Adipose tissue (tissue), 3 donors: ENCODE results near the gene MTA3. TPM values are rescaled to one million over a fixed set of nuclear protein-coding genes. Genes with fewer than 3 reads are reported as not detected.
"Not testable (repeated sequence)": the region's sequence is repeated elsewhere in the genome, so short reads cannot be mapped to it uniquely, and the experiment has no call there.

Experiments
- H3K27ac ChIP-seq: one replicate; pipeline ENCODE4 v1.5.1; 2013; ENCODE audit warnings: low read depth, low read length
- WGBS, 3 donors: extraction: QIAGEN DNeasy Blood & Tissue Kit; methylation state at CpG; one replicate each; pipeline ENCODE4 v1.1.7; 2013; 5-methylcytosine and 5-hydroxymethylcytosine counted together
- polyA plus RNA-seq, 3 donors: library from polyadenylated mRNA; stranded (reverse); fragments of 200-250 nt; gene quantifications; one replicate each; pipeline ENCODE4 v1.2.3, GENCODE V29; 2013
- donor health status: healthy with polysubstance abuse.
- donor health status: Bipolar disorder and iron deficiency.
- donor health status: healthy.

The MTA3 gene
- 10 to 100 TPM; 17.2 to 28.3 (median 20.0) TPM for polyA plus RNA-seq

DNA sequence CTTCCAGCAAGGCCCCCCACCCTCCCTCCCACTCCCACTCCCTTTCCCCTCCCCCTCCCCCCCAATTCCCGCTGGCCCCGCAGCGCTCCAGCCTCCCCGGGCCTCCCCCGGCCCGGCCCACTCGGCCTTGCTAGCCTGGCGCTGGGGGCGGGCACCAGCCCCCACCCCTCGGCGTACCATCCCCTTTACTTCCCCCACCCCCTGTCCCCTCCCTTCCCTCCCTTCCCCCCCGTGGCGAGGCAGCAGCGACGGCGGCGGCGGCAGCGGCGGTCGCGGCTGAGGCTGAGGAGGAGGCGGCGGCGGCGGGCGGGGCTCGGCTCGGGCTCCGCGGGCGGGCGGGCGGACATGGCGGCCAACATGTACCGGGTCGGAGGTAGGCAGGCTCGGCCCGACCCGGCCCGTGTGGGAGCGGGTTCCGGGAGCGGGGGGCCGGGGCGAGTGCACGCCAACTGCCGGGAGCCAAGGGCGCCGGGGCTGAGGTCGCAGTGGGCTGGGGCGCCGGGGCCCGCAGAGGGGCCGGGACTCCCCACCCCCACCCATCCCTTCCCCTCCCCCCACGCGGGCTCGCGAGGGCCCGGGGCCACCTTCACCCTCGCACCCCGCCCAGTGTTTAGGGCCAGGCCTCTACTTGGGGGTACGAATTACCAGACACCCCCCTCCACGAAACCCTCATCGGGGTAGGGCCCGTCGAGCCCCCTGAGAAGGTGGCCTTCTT is at the start of gene MTA3:
Gene MTA3 (plus strand): TSS at position 232 of the 715 bp plus-strand sequence. CDS start 114 bp downstream, at position 346.
- H3K27ac ChIP-seq: no peak within 1 kb of the TSS
- WGBS, 3 donors: 1% methylated on average over 26 to 54 of the region's 67 CpGs

- 72 to 94% (median 91%) methylated on average over 8 of the region's 8 CpGs for WGBS, 3 donors
- no peak overlapping the region for H3K27ac ChIP-seq
Measured at GRCh38 chr2:42519624-42520023, 48.8 kb upstream of the MTA3 start.

DNA sequence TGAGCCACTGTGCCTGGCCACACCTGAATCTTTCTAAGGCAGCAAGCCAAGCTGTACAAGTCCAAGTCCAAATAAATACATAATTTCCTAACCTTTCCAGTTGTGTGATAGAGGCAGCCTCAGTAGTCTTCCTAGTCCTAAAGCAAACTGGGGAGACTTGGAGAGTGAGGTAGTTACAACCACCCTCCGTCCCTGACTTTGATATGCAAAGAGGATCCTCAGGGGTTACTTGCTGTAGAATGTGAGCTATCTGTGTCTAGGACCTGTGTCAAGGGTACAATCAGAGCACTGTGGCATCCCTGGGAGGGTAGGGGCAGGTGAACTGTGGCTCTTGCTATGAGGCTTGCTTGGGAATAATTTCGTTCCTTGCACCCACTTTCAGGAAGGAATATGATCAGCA is 46.4 kb upstream of the MTA3 start:
- WGBS, 3 donors: 42 to 76% (median 55%) methylated on average over 2 of the region's 2 CpGs
- H3K27ac ChIP-seq: no peak overlapping the region

DNA sequence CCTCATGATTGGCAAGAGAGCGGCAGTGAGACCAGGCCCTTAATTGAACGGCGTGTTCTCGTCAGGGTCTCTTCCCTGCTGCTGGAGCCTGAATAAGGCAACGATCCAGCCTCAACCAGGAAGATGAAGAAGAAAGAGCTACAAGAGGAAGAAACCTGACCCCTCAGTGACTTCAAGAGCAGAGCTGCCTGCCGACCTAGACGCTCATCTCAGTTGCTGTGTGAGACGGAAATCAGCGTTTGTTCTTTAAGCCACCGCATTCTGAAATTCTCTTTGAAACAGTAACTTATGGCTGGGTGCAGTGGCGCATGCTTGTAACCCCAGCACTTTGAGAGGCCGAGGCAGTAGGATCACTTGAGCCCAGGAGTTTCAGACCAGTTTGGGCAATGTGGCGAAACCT is 45.1 kb upstream of the MTA3 start:
- WGBS, 3 donors: 65 to 78% (median 71%) methylated on average over 13 of the region's 13 CpGs
- H3K27ac ChIP-seq: no peak overlapping the region

DNA sequence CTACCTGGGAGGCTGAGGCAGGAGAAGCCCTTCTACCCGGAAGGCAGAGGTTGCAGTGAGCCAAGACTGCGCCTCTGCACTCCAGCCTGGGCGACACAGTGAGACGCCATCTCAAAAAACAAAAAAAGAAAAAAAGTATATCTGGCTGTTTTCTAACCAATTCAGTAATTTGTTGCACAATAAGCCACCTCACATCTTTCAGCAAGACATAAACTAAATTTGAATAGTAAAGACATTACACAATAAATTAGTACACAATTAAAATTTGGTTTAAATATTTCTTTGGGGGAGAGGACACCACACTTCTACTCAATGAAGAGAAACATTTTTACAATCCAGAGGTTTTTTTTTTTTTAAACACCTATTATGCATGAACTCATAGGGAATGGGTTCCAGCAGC is 36.0 kb upstream of the MTA3 start:
- H3K27ac ChIP-seq: no peak overlapping the region
- WGBS, 3 donors: 92 to 93% (median 93%) methylated on average over 4 of the region's 4 CpGs

DNA sequence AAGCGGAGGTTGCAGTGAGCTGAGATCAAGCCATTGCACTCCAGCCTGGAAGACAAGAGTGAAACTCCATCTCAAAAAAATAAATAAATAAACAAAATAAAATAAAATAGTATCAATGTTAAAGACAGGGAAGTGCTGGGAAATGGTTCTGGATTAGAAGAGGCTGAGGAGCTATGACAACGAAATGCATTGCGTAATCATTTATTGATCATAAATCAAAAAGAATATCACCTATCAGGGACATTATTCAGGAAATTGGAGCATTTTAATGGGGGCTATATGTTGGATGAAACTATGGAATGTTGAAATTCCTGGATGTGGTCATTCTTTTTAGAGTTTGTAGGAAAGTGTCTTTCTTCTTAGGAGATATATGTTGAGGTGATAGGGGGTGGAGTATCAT is 30.9 kb upstream of the MTA3 start:
- H3K27ac ChIP-seq: no peak overlapping the region
- 89 to 93% (median 90%) methylated on average over 3 of the region's 3 CpGs for WGBS, 3 donors

GRCh38 chr2:42542871-42543270 is 25.6 kb upstream of the MTA3 start:
- WGBS, 3 donors: 83 to 86% (median 86%) methylated on average over 4 of the region's 4 CpGs

GRCh38 chr2:42545023-42545721 is 23.3 kb upstream of the MTA3 start:
- H3K27ac ChIP-seq: no peak overlapping the region
- 85 to 91% (median 90%) methylated on average over 8 of the region's 8 CpGs for WGBS, 3 donors

More at GRCh38 chr2:42542871-42543270, 25.6 kb upstream of the MTA3 start:
- no peak overlapping the region for H3K27ac ChIP-seq

GRCh38 chr2:42545841-42546390 is 22.5 kb upstream of the MTA3 start:
- H3K27ac ChIP-seq: no peak overlapping the region
- WGBS, 3 donors: 59 to 76% (median 73%) methylated on average over 9 of the region's 9 CpGs

DNA sequence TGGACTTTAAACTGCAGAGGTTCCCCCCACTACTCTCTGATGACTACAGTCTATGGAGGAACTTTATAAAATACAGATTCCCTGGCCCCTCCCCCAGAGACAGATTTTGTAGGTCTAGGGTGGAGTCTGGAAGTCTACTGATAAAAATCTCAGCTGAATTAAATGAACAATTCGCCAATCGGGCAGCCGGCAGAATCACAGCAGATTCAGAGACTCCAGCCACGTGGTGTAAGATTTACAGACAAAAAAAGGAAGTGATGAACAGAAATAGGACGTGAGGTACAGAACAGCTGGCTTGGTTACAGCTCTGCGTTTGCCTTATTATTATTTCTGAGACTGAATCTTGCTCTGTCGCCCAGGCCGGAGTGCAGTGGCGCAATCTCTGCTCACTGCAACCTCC is 21.4 kb upstream of the MTA3 start:
- H3K27ac ChIP-seq: no peak overlapping the region
- 37 to 68% (median 44%) methylated on average over 9 of the region's 9 CpGs for WGBS, 3 donors

DNA sequence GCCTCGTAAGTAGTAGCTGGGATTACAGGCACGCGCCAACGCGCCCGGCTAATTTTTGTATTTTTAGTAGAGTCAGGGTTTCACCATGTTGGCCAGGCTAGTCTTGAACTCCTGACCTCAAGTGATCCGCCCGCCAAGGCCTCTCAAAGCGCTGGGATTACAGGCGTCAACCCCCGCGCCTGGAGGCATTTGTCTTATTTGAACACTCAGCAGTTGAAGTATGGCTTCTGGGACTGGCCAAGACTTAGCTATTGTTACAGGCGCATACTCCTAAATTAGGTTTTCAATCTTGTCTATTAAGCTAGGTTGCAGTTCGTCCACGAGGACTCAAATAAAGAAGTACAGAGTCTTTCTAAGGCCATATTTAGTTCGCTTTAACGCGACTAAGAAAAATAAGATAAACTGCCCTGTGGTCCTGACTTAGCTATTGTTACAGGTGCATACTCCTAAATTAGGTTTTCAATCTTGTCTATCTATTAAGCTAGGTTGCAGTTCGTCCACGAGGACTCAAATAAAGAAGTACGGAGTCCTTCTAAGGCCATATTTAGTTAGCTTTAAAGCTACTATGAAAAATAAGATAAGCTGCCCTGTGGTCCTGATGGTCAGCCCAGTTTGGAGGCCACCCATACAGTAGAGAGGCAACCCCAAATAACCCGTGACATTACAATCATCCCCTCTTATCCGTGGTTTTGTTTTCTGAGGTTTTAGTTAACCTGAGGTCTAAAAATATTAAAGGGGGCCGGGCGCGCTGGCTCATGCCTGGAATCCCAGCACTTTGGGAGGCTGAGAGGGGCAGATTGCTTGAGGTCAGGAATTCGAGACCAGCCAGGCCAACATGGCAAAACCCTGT is 20.8 kb upstream of the MTA3 start:
- WGBS, 3 donors: 91 to 95% (median 94%) methylated on average over 27 of the region's 27 CpGs

DNA sequence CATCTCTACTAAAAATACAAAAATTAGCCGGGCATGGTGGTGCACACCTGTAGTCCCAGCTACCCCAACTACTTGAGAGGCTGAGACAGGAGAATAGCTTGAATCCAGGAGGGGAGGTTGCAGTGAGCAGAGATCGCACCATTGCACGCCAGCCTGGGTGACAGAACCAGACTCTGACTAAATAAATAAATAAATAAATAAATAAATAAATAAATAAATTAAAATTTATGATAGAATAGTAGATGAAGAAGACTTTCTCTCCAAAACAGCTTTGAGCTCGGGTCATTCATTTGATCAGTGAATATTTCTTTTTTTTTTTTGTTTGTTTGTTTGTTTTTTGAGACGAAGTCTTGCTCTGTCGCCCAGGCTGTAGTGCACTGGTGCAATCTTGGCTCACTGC is 17.6 kb upstream of the MTA3 start:
- no peak overlapping the region for H3K27ac ChIP-seq
- 93 to 99% (median 94%) methylated on average over 6 of the region's 6 CpGs for WGBS, 3 donors

More for the DNA sequence above, 20.8 kb upstream of the MTA3 start:
- H3K27ac ChIP-seq: no peak overlapping the region

GRCh38 chr2:42554392-42554791 is 14.0 kb upstream of the MTA3 start:
- 22 to 60% (median 50%) methylated on average over 1 of the region's 1 CpG for WGBS, 3 donors

GRCh38 chr2:42556315-42556890 is 12.0 kb upstream of the MTA3 start:
- 66 to 74% (median 68%) methylated on average over 6 of the region's 6 CpGs for WGBS, 3 donors
- H3K27ac ChIP-seq: no peak overlapping the region

More at GRCh38 chr2:42554392-42554791, 14.0 kb upstream of the MTA3 start:
- no peak overlapping the region for H3K27ac ChIP-seq

DNA sequence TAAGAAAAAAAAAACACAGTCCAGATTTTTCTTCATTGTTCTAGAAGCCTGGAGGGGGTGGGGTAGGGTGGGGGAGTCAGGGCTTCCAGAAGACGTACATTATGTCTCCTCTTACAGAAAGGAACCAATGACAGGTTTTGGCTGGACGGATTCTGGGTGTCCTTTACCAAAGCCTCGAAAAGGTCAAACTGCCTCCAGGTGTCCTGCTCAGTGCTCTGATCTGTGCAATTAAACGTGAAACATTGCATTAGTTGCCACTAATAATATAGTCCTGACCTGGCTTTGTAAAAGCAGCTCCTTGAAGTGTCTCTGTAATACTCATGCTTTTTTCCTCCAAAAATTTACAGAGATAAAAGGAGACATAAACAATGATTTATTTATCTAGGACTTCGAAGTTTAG is 11.1 kb upstream of the MTA3 start:
- WGBS, 3 donors: 51 to 70% (median 63%) methylated on average over 5 of the region's 5 CpGs
- no peak overlapping the region for H3K27ac ChIP-seq

GRCh38 chr2:42558827-42559226 is 9.6 kb upstream of the MTA3 start:
- no peak overlapping the region for H3K27ac ChIP-seq
- 91 to 99% (median 97%) methylated on average over 3 of the region's 3 CpGs for whole genome bisulfite sequencing, 3 donors

- 91 to 93% (median 92%) methylated on average over 13 of the region's 13 CpGs for WGBS, 3 donors
- not testable (repeated sequence) for H3K27ac ChIP-seq
Measured at GRCh38 chr2:42560133-42560532, 8.3 kb upstream of the MTA3 start.

DNA sequence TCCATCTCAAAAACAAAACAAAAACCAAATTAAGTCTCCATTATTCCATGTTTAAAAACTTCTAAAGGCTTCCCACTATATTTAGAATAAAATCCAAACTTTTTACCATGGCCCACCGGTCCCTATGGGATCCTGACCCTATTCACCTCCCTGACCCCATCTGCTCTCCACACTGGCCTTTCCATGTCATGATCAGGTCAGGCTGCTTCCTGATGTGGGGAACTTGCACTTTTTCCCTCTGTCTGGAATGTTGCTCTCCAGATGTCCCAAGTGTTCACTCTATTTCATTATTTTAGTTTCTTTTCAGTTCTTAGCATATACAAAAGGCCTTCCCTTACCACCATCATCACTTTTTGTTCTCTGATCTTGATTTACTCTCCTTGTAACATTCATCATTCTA is 7.5 kb upstream of the MTA3 start:
- H3K27ac ChIP-seq: no peak overlapping the region
- 56 to 71% (median 61%) methylated on average over 1 of the region's 1 CpG for whole genome bisulfite sequencing, 3 donors
